Measurements from ENCODE around the gene SIPA1L3.

DNA sequence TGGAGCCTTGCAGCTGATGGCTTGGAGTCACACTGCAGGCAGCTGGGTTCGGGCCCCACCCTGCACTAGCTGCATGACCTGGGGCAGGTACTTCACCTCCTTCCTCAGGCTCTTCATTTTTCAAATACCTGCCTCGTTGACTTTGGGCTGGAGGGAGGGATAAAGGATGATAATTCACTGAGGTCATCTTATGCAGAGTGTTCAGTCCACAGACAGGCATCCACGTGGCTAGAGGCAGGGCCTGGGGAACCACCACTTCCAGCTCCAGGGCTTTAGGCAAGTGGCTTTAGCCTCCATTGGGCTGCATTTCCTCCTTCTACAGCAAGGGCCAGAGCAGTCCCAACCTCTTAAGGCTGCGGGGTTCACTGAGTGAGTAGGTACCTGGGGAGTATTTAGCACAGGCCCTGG, 84.8 kb downstream of the SIPA1L3 start:
- TF ChIP-seq, protein P1, sequence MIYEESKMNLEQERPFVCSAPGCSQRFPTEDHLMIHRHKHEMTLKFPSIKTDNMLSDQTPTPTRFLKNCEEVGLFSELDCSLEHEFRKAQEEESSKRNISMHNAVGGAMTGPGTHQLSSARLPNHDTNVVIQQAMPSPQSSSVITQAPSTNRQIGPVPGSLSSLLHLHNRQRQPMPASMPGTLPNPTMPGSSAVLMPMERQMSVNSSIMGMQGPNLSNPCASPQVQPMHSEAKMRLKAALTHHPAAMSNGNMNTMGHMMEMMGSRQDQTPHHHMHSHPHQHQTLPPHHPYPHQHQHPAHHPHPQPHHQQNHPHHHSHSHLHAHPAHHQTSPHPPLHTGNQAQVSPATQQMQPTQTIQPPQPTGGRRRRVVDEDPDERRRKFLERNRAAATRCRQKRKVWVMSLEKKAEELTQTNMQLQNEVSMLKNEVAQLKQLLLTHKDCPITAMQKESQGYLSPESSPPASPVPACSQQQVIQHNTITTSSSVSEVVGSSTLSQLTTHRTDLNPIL (CRISPR knock-in tag; IDR thresholded peaks at IDR 0.05; ENCODE audit: low read depth), result no peak
- TF ChIP-seq, protein P2, sequence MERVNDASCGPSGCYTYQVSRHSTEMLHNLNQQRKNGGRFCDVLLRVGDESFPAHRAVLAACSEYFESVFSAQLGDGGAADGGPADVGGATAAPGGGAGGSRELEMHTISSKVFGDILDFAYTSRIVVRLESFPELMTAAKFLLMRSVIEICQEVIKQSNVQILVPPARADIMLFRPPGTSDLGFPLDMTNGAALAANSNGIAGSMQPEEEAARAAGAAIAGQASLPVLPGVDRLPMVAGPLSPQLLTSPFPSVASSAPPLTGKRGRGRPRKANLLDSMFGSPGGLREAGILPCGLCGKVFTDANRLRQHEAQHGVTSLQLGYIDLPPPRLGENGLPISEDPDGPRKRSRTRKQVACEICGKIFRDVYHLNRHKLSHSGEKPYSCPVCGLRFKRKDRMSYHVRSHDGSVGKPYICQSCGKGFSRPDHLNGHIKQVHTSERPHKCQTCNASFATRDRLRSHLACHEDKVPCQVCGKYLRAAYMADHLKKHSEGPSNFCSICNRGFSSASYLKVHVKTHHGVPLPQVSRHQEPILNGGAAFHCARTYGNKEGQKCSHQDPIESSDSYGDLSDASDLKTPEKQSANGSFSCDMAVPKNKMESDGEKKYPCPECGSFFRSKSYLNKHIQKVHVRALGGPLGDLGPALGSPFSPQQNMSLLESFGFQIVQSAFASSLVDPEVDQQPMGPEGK (CRISPR knock-in tag; IDR thresholded peaks at IDR 0.05; ENCODE audit: borderline replicate concordance), result no peak
- no peak for TF ChIP-seq ISL1 (CRISPR knock-in tag; IDR thresholded peaks at IDR 0.05)
- no peak for TF ChIP-seq RARB (CRISPR knock-in tag; IDR thresholded peaks at IDR 0.05)
- no peak for TF ChIP-seq PPARA (CRISPR knock-in tag; IDR thresholded peaks at IDR 0.05; ENCODE audit: borderline replicate concordance)
- no peak for TF ChIP-seq CSDC2 (CRISPR knock-in tag; IDR thresholded peaks at IDR 0.05)
- no peak for TF ChIP-seq OSR1 (CRISPR knock-in tag; IDR thresholded peaks at IDR 0.05)
- no peak for TF ChIP-seq ZNF565 (CRISPR knock-in tag; conservative IDR thresholded peaks at IDR 0.05; ENCODE audit: low read depth)
- no peak for TF ChIP-seq TCF4 (CRISPR knock-in tag; IDR thresholded peaks at IDR 0.05; ENCODE audit: borderline replicate concordance)
